H1 (cell line): ENCODE data around the gene DAGLA. TPM values are rescaled to one million over a fixed set of nuclear protein-coding genes. Genes with fewer than 3 reads are reported as not detected.
A peak's percentile ranks its signal among the peaks of the same experiment; 100 is the strongest.

Experiments
- CTCF ChIA-PET: fragments of 300-600 bp; sonication (Branson Sonifier 250); formaldehyde crosslinking; loops from one replicate; lab custom pipeline; 2021; ENCODE audit not compliant: partially characterized antibody; lab: Charles Lee
- POLR2A ChIA-PET: fragments of 300-600 bp; sonication (Branson Sonifier 250); formaldehyde crosslinking; loops from one replicate; lab custom pipeline; 2021; ENCODE audit warnings: inconsistent platforms; ENCODE audit not compliant: partially characterized antibody; lab: Charles Lee
- DNase-seq, 2 experiments: peaks; one replicate each; pipeline versions ENCODE4 v3.0.0 to v3.0.0-alpha.2; 2010 to 2022; ENCODE audit warnings: low spot score in 2 of 2, low read depth in 1 of 2, mixed read lengths in 1 of 2
- FAIRE-seq: peaks from 2 replicates; lab custom pipeline; 2011; peaks lifted over from hg19 to GRCh38; lab: Jason Lieb, UNC
- H2AFZ ChIP-seq: 2 replicates; pipeline ENCODE4 v1.8.1; 2012; ENCODE audit warnings: low read length, inconsistent platforms
- H2AK5ac ChIP-seq: 2 replicates; pipeline ENCODE4 v1.6.1; 2013; ENCODE audit warnings: low read depth, low read length
- H2BK120ac ChIP-seq: replicated peaks from 2 replicates; pipeline ENCODE3; 2013; ENCODE audit warnings: low read depth, low read length, inconsistent platforms
- H2BK12ac ChIP-seq: 2 replicates; pipeline ENCODE4 v1.6.1; 2013; ENCODE audit warnings: low read depth, low read length
- H2BK15ac ChIP-seq: 2 replicates; pipeline ENCODE4 v1.6.1; 2013; ENCODE audit warnings: low read length
- H2BK20ac ChIP-seq: 2 replicates; pipeline ENCODE4 v1.6.1; 2013; ENCODE audit warnings: low read length
- H2BK5ac ChIP-seq: 2 replicates; pipeline ENCODE4 v1.6.1; 2013; ENCODE audit warnings: low read depth, low read length
- H3K14ac ChIP-seq: 2 replicates; pipeline ENCODE4 v1.6.1; 2013; ENCODE audit warnings: inconsistent platforms; ENCODE audit not compliant: insufficient read length
- H3K18ac ChIP-seq: 2 replicates; pipeline ENCODE4 v1.6.1; 2013; ENCODE audit warnings: low read length; ENCODE audit errors: extremely low read depth
- H3K23ac ChIP-seq: 2 replicates; pipeline ENCODE4 v1.6.1; 2013; ENCODE audit warnings: inconsistent platforms; ENCODE audit not compliant: insufficient read length
- H3K23me2 ChIP-seq: 2 replicates; pipeline ENCODE4 v1.6.1; 2013; ENCODE audit warnings: low read depth, low read length
- H3K27ac ChIP-seq: 2 replicates; pipeline ENCODE4 v1.6.1; 2011; ENCODE audit warnings: low read depth, low read length, inconsistent platforms
- H3K27me3 ChIP-seq, 4 experiments: replicated peaks in 1 of 4; 1 replicate in 1 of 4; 2 replicates in 3 of 4; pipeline versions ENCODE4 v1.6.1 to v1.8.1; 2011 to 2013; ENCODE audit warnings: low read length in 3 of 4, mild to moderate bottlenecking in 3 of 4, inconsistent platforms in 2 of 4, mixed read lengths in 2 of 4, moderate library complexity in 1 of 4; ENCODE audit not compliant: control insufficient read depth in 3 of 4, insufficient read depth in 3 of 4; ENCODE audit errors: extremely low read depth in 1 of 4
- H3K36me3 ChIP-seq, 4 experiments: 2 replicates each; pipeline versions ENCODE4 v1.6.1 to v1.8.1; 2011 to 2013; ENCODE audit warnings: mild to moderate bottlenecking in 4 of 4, low read length in 3 of 4, moderate library complexity in 2 of 4, control low read depth in 1 of 4, inconsistent platforms in 1 of 4; ENCODE audit not compliant: insufficient read depth in 4 of 4, control insufficient read depth in 2 of 4
- H3K4ac ChIP-seq: replicated peaks from 2 replicates; pipeline ENCODE3; 2013; ENCODE audit warnings: low read length, low read depth, mixed read lengths, inconsistent platforms; ENCODE audit not compliant: insufficient read length
- H3K4me1 ChIP-seq, 4 experiments: replicated peaks in 1 of 4; 1 replicate in 1 of 4; 2 replicates in 3 of 4; pipeline versions ENCODE4 v1.6.1 to v1.8.1; 2011 to 2013; ENCODE audit warnings: low read length in 3 of 4, inconsistent platforms in 2 of 4, mixed read lengths in 1 of 4; ENCODE audit not compliant: insufficient read depth in 4 of 4, control insufficient read depth in 3 of 4
- H3K4me2 ChIP-seq, 2 experiments: 2 replicates each; pipeline versions ENCODE4 v1.6.1 to v1.8.1; 2011 to 2013; ENCODE audit warnings: low read depth in 2 of 2, low read length in 2 of 2, control low read depth in 1 of 2, inconsistent platforms in 1 of 2, mild to moderate bottlenecking in 1 of 2; ENCODE audit not compliant: insufficient read depth in 1 of 2
- H3K4me3 ChIP-seq, 4 experiments: fragments of 200-600, 300-600 bp in 1 of 4; sonication (generic), shearing (Covaris generic), sonication (Bioruptor Twin) in 1 of 4; 2 replicates each; pipeline versions ENCODE4 v1.5.1 to v1.8.1; 2011 to 2016; ENCODE audit warnings: low read length in 4 of 4, low read depth in 3 of 4, control low read depth in 2 of 4, inconsistent platforms in 2 of 4, mild to moderate bottlenecking in 2 of 4, mixed read lengths in 1 of 4, moderate library complexity in 1 of 4; ENCODE audit not compliant: insufficient read depth in 2 of 4; ENCODE audit errors: extremely low read depth in 1 of 4
- H3K56ac ChIP-seq: replicated peaks from 2 replicates; pipeline ENCODE3; 2013; ENCODE audit warnings: low read depth, mild to moderate bottlenecking, mixed read lengths, low read length, inconsistent platforms; ENCODE audit not compliant: insufficient read length
- H3K79me1 ChIP-seq: 2 replicates; pipeline ENCODE4 v1.6.1; 2013; ENCODE audit warnings: low read depth, low read length, control low read depth
- H3K79me2 ChIP-seq, 2 experiments: 2 replicates each; pipeline versions ENCODE4 v1.6.1 to v1.8.1; 2012 to 2013; ENCODE audit warnings: low read length in 2 of 2, mild to moderate bottlenecking in 2 of 2, inconsistent platforms in 1 of 2; ENCODE audit not compliant: insufficient read depth in 2 of 2, control insufficient read depth in 1 of 2
- H3K9ac ChIP-seq, 4 experiments: replicated peaks in 1 of 4; 1 replicate in 1 of 4; 2 replicates in 3 of 4; pipeline versions ENCODE4 v1.6.1 to v1.8.1; 2011 to 2013; ENCODE audit warnings: low read depth in 3 of 4, low read length in 3 of 4, control low read depth in 2 of 4, mild to moderate bottlenecking in 2 of 4, moderate library complexity in 2 of 4, inconsistent platforms in 1 of 4; ENCODE audit errors: extremely low read depth in 1 of 4
- H3K9me3 ChIP-seq, 2 experiments: 2 replicates each; pipeline versions ENCODE4 v1.6.1 to v1.8.1; 2012 to 2013; ENCODE audit warnings: mild to moderate bottlenecking in 2 of 2, moderate library complexity in 2 of 2, control low read depth in 1 of 2, inconsistent platforms in 1 of 2, low read depth in 1 of 2, low read length in 1 of 2, mixed read lengths in 1 of 2; ENCODE audit not compliant: insufficient read depth in 2 of 2
- H4K20me1 ChIP-seq, 2 experiments: replicated peaks in 1 of 2; 2 replicates each; pipeline versions ENCODE3 to v1.8.1; 2011 to 2013; ENCODE audit warnings: inconsistent platforms in 2 of 2, low read length in 2 of 2, mild to moderate bottlenecking in 1 of 2; ENCODE audit not compliant: insufficient read depth in 2 of 2, control insufficient read depth in 1 of 2
- H4K5ac ChIP-seq: 2 replicates; pipeline ENCODE4 v1.6.1; 2013; ENCODE audit warnings: low read length, low read depth, mixed read lengths, inconsistent platforms; ENCODE audit not compliant: insufficient read length
- H4K8ac ChIP-seq: 2 replicates; pipeline ENCODE4 v1.8.0; 2013; ENCODE audit warnings: mild to moderate bottlenecking, moderate library complexity, low read length, inconsistent platforms; ENCODE audit not compliant: insufficient read depth; ENCODE audit errors: extremely low read depth
- H4K91ac ChIP-seq: replicated peaks from 2 replicates; pipeline ENCODE3; 2013; ENCODE audit warnings: low read length, mixed read lengths, inconsistent platforms; ENCODE audit not compliant: insufficient read length
- ATF3 ChIP-seq: IDR thresholded peaks from 2 replicates; pipeline ENCODE4 v1.6.1; 2011; ENCODE audit warnings: low read depth, mild to moderate bottlenecking, low read length; ENCODE audit not compliant: insufficient read depth
- BRCA1 ChIP-seq: IDR thresholded peaks from 2 replicates; pipeline ENCODE4 v1.6.1; 2012; ENCODE audit warnings: low read depth, low read length, improper control_type of control experiment
- CTBP2 ChIP-seq: IDR thresholded peaks from 2 replicates; pipeline ENCODE4 v1.7.0; 2011; ENCODE audit warnings: borderline replicate concordance, mild to moderate bottlenecking, moderate library complexity, mixed read lengths, low read length; ENCODE audit not compliant: insufficient read depth, insufficient read length
- E2F6 ChIP-seq: IDR thresholded peaks from 2 replicates; pipeline ENCODE4 v1.6.1; 2012; ENCODE audit warnings: inconsistent platforms
- FOSL1 ChIP-seq: IDR thresholded peaks from 2 replicates; pipeline ENCODE4 v1.6.1; 2011; ENCODE audit warnings: mild to moderate bottlenecking, low read depth, low read length, moderate library complexity; ENCODE audit not compliant: insufficient read depth
- MAFK ChIP-seq: IDR thresholded peaks from 2 replicates; pipeline ENCODE4 v1.6.1; 2012; ENCODE audit warnings: low read depth, mild to moderate bottlenecking, improper control_type of control experiment, low read length
- NANOG ChIP-seq: IDR thresholded peaks from 2 replicates; pipeline ENCODE4 v1.6.1; 2011; ENCODE audit warnings: low read length, low read depth, mild to moderate bottlenecking, inconsistent platforms; ENCODE audit not compliant: insufficient read depth, poor library complexity, severe bottlenecking
- PHF8 ChIP-seq: fragments of 200-600 bp; sonication (generic); conservative IDR thresholded peaks from 2 replicates; pipeline ENCODE4 v1.7.1; 2012; ENCODE audit warnings: low read depth, mild to moderate bottlenecking, inconsistent platforms, low read length, moderate library complexity
- TCF12 ChIP-seq: IDR thresholded peaks from 2 replicates; pipeline ENCODE4 v1.6.1; 2011; ENCODE audit warnings: low read depth, mild to moderate bottlenecking, low read length
- WGBS, 2 experiments: shearing (Covaris generic) in 1 of 2; methylation state at CpG; one replicate each; pipeline versions ENCODE4 v1.1.6 to v1.1.7; 2013 to 2015; ENCODE audit warnings: low lambda C conversion rate in 2 of 2, mixed read lengths in 2 of 2, inconsistent platforms in 1 of 2, low coverage in 1 of 2, missing lambda C conversion rate in 1 of 2; ENCODE audit not compliant: insufficient replicate concordance in 2 of 2, insufficient coverage in 1 of 2, insufficient read length in 1 of 2; ENCODE audit errors: extremely low coverage in 1 of 2, missing lambda C conversion rate in 1 of 2; 5-methylcytosine and 5-hydroxymethylcytosine counted together
- polyA plus RNA-seq, 7 experiments: library from polyadenylated mRNA; depleted of rRNA in 3 of 7; stranded (reverse) in 5 of 7; unstranded in 2 of 7; fragments of >200 nt in 5 of 7; fragments of 200-250 nt in 2 of 7; gene quantifications; 1 replicate in 5 of 7; 2 replicates in 1 of 7; 4 replicates in 1 of 7; pipeline versions ENCODE4 v1.2.1 to v1.2.3, GENCODE V29; 2011 to 2013; ENCODE audit warnings: missing spikeins in 2 of 7, mixed read lengths in 2 of 7
- total RNA-seq: library from RNA; stranded (reverse); fragmentation: NEBNext Ultra II Directional; extraction: Animal tissue kit (Norgen Biotek cat#: 25700); gene quantifications from 2 replicates; pipeline ENCODE4 v1.2.1, GENCODE V29; 2021

The DAGLA gene
- total and polyA plus RNA-seq, 2 of the 8 experiments (the other 6 are each of a cell fraction or from before 2014, with no cell fraction given) = 3.6 to 6.6 TPM

GRCh38 chr11:61769946-61770683, 89.9 kb downstream of the DAGLA start:
- Histone ChIP-seq H3K27ac (no peak overlapping the region; the same call in 1 of the 2 replicates), H2BK12ac (no peak overlapping the region), H4K8ac (peak overlapping the region; percentile 74), H2BK20ac (no peak overlapping the region), H3K9ac (no peak overlapping the region), H3K18ac (no peak overlapping the region; the same call in 1 of the 2 replicates), H2AK5ac (no peak overlapping the region), H2BK5ac (peak overlapping the region; percentile 60; the same call in 1 of the 2 replicates), H3K79me1 (no peaks in the 10 kb centered on the region), H3K4ac (no peak overlapping the region), H2BK120ac (no peak overlapping the region), H3K9me3 (no peaks in the 10 kb centered on the region), H4K91ac (no peak overlapping the region), H3K14ac (no peak overlapping the region), H2AFZ (no peak overlapping the region), H3K4me2 (no peak overlapping the region), H3K4me3 (no peak overlapping the region)
- WGBS, 2 experiments = 87% methylated on average over 15 of the region's 20 CpGs; no CpG with 5 or more reads in 1 of the 2 experiments
- DNase-seq (no peak), FAIRE-seq (no peak)
- TF ChIP-seq TCF12 = no peak
- no peak for TF ChIP-seq PHF8
- no peak for TF ChIP-seq BRCA1
- TF ChIP-seq CTBP2 = no peak
- TF ChIP-seq ATF3 = no peak
- TF ChIP-seq NANOG = no peak
- TF ChIP-seq E2F6 = no peak
- TF ChIP-seq MAFK = no peak
- no peak for TF ChIP-seq FOSL1
- TF ChIP-seq, all 59 proteins: peak for 0
- CTCF ChIA-PET = interaction anchor here (0.7 to 1.9 kb wide), 5 partner anchors 13 to 32 kb away, joined by 3 to 7 read pairs (median 4); no protein-coding TSS in a partner anchor
- Histone ChIP-seq H3K79me2 (no peaks in the 10 kb centered on the region), H3K23ac (no peak overlapping the region), H4K20me1 (no peaks in the 10 kb centered on the region), H4K5ac (no peak overlapping the region), H3K23me2 (no peaks in the 10 kb centered on the region), H3K4me1 (peaks cover 0 to 19% (median 12%) of the 10 kb centered on the region in 4 experiments; a peak in 5 of 7 replicates), H3K27me3 (no peaks in the 10 kb centered on the region), H2BK15ac (0 out of 2 replicates have a peak overlapping the region, but pooled peaks have one; percentile 81), H3K36me3 (no peaks in the 10 kb centered on the region), H3K56ac (no peak overlapping the region)
- POLR2A ChIA-PET = interaction anchor here (0.6 to 1.2 kb wide), 2 partner anchors 10 to 18 kb away, joined by 3 read pairs; no protein-coding TSS in a partner anchor
